ENCODE measurements around the gene RFX4.

- TF ChIP-seq, protein P1, sequence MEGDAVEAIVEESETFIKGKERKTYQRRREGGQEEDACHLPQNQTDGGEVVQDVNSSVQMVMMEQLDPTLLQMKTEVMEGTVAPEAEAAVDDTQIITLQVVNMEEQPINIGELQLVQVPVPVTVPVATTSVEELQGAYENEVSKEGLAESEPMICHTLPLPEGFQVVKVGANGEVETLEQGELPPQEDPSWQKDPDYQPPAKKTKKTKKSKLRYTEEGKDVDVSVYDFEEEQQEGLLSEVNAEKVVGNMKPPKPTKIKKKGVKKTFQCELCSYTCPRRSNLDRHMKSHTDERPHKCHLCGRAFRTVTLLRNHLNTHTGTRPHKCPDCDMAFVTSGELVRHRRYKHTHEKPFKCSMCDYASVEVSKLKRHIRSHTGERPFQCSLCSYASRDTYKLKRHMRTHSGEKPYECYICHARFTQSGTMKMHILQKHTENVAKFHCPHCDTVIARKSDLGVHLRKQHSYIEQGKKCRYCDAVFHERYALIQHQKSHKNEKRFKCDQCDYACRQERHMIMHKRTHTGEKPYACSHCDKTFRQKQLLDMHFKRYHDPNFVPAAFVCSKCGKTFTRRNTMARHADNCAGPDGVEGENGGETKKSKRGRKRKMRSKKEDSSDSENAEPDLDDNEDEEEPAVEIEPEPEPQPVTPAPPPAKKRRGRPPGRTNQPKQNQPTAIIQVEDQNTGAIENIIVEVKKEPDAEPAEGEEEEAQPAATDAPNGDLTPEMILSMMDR (IDR thresholded peaks at IDR 0.05) = no peak
- TF ChIP-seq POLR2A (IDR thresholded peaks at IDR 0.05) = no peak
- no peak for TF ChIP-seq EP300 (IDR thresholded peaks at IDR 0.05)
- TF ChIP-seq POLR2AphosphoS5 (IDR thresholded peaks at IDR 0.05) = no peak
Measured at GRCh38 chr12:106663385-106663784, 80.6 kb downstream of the RFX4 start.

Data from upper lobe of left lung (tissue), 4 donors.